ENCODE results near the gene MOV10.

The MOV10 gene

DNA sequence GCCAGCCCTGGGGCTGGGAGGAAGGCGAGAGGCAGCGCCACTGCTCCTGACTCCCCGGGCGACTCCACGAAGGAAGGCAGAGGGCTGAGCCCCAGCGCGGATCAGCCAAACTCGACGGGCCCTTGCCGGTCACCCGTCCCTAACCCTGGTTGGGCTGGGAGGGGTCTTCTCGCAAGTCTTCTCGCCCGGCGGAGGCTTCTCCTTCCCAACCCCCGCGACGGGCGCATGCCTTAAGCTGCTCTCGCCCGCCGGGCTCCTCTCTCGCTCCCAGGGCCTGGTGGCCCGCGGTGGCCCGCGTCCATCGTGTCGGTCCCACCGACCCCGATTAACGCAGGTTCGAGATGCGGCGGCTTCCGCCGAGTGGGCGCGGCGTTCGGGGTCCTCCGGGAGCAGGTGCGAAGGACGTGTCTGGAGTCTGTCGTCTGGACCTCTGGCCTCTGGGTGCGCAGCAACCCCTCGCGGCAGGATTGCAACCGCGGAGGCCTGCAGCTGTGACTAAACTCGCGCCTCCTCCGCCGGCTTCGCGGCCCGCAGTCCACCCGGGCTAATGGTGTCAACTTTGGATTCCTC lies 69.6 kb downstream of the MOV10 start:
- peak; percentile 46 for ATAC-seq
- DNase-seq: peak; percentile 18
- H3K4me1 Mint-ChIP-seq: peaks cover 5% of the 10 kb centered on the region
- H3K36me3 Mint-ChIP-seq (ENCODE audit: low read depth): peaks cover 1% of the 10 kb centered on the region
- no peak overlapping the region for H3K27ac Mint-ChIP-seq
- H3K9me3 Mint-ChIP-seq: no peaks in the 10 kb centered on the region
- H3K4me3 Mint-ChIP-seq: no peak overlapping the region
- peaks cover 68% of the 10 kb centered on the region for H3K27me3 Mint-ChIP-seq

DNA sequence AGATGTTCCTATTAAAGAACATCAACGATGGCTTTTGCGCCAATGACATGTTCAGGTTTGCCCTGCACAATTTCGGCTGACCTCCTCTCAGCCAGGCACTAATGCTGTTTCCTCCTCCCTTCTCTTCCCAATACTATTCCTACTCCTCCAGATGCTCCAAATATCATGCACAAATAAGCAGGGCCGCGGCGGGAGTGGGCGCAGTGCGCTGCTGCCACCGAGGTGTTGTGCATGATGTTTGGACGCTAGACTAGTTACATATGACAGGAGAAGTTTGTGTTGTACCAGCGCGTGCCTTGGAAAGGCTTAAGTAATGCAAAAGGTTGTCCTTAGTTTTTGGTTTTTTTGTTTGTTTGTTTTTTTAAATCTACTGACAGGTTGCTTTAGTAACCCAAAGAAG lies 73.9 kb downstream of the MOV10 start:
- Mint-ChIP-seq H3K27me3 (peaks cover 42% of the 10 kb centered on the region), H3K4me3 (no peak overlapping the region), H3K4me1 (peaks cover 4% of the 10 kb centered on the region), H3K9me3 (peaks cover 3% of the 10 kb centered on the region), H3K36me3 (ENCODE audit: low read depth) (no peaks in the 10 kb centered on the region), H3K27ac (no peak overlapping the region)
- ATAC-seq: no peak
- DNase-seq: no peak
